Activated CD8-positive, alpha-beta memory T cell treated with anti-CD3 and anti-CD28 coated beads, Interleukin-2, amount 50 U/mL, for 24 hours (primary cell): ENCODE results near the gene LMNTD1.
"Not testable (repeated sequence)": the region's sequence is repeated elsewhere in the genome, so short reads cannot be mapped to it uniquely, and the experiment has no call there.

Source experiments
- DNase-seq: peaks from one replicate; pipeline ENCODE4 v3.0.0-alpha.2; 2020; ENCODE audit errors: extremely low read depth

Gene LMNTD1

DNA sequence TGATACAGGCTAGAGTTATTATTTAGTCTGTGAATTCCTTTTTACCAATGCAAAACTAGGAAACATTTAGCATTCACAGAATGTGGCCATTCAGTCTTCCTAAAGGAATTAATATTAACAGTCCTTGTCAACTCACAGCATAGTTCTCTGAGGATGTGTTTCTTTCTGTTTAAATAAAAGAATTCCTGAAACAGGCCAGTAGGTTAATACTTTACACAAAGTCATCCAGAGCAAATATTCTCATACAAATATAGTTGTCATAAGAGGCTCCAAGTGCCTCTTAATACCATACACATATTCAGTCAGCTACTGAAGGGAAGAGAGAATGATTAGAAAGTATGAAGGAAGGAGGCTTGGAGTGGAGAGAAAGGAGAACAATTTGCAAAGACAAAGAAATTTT, 120.1 kb downstream of the LMNTD1 start:
- DNase-seq = no peak

DNA sequence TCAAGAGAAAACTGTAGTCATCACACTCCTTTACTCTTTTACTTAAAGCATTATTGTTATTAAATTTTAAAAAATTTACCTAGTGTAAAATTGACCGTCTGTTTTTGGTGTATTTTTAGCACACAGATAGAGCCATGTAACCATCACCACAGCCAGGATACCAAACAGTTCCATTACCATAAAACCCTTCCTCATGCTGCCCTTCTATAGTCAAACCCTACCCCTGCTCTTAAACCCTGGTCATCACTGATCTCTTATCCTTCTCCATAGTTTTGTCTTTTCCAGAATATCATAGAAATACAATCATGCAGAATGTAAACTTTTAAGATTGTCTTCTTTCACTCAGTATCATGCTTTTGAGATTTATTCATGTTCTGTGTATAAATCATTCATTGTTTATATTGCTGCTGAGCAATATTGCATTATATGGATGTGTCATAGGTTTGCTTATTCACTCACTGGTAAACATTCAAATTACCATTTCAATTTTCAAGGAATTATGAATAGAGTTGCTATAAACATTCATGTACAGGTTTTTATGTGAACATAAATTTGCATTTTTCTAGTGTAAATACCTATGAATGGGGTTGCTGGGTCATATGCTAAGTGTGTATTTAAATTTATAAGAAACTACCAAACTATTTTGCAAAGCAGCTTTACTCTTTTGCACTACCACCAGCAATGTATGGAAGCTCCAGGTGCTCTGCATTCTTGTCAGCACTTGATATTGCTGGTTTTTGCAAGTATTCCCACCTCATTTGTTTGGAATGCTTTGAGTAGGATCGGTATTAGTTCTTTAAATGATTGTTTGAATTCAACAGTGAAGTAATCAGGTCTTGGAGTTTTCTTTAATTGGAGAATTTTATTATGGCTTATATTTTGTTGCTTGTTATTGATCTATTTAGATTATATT, 125.5 kb downstream of the LMNTD1 start:
- DNase-seq = no peak

DNA sequence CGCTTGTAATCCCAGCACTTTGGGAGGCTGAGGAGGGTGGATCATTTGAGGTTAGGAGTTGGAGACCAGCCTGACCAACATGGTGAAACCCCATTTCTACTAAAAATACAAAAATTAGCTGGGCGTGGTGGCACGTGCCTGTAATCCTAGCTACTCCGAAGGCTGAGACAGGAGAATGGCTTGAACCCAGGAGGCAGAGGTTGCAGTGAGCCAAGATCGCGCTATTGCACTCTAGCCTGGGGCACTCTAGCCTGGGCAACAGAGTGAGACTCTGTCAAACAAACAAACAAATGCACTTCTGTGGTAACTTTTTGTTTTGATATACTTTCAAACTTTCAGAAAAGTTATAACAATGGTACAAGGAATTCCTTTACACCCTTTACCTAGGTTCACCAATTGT, 126.3 kb downstream of the LMNTD1 start:
- DNase-seq = not testable (repeated sequence)
